GM12878 (cell line): ENCODE measurements around the gene TNXB. TPM values are rescaled to one million over a fixed set of nuclear protein-coding genes. Genes with fewer than 3 reads are reported as not detected.

Source experiments
- ATAC-seq: fragments of 200-7000 bp; cut with Tn5 transposase; 3 replicates; pipeline ENCODE4 v1.9.1; 2020; ENCODE audit warnings: mild to moderate bottlenecking, moderate library complexity
- BruUV-seq: library from RNA; stranded (reverse); fragments of 400-500 nt; replicated peaks from 2 replicates; lab custom pipeline; 2021; lab: Mats Ljungman, UMichigan
- CTCF ChIA-PET: fragments of 300-600 bp; sonication (Branson Sonifier 250); formaldehyde crosslinking; extraction: SDS; loops from one replicate; lab custom pipeline; 2021; ENCODE audit warnings: inconsistent platforms; lab: Yijun Ruan, JAX
- POLR2A ChIA-PET: fragments of 350-600 bp; formaldehyde crosslinking; extraction: SDS; loops from one replicate; lab custom pipeline; 2021; ENCODE audit warnings: inconsistent platforms; lab: Charles Lee
- RAD21 ChIA-PET: fragments of 300-600 bp; sonication (Branson Sonifier 250); formaldehyde crosslinking; loops from one replicate; lab custom pipeline; 2023; ENCODE audit warnings: antibody characterized with exemption; ENCODE audit not compliant: unreplicated experiment; lab: Charles Lee
- SMC1A ChIA-PET: fragments of 300-600 bp; sonication (Branson Sonifier 250); formaldehyde crosslinking; loops from one replicate; lab custom pipeline; 2023; ENCODE audit not compliant: unreplicated experiment, uncharacterized antibody; lab: Charles Lee
- DNase-seq: peaks from one replicate; pipeline ENCODE4 v3.0.0-alpha.2; 2011; ENCODE audit warnings: low read depth, low spot score
- FAIRE-seq: peaks from 3 replicates; lab custom pipeline; 2011; peaks lifted over from hg19 to GRCh38; lab: Jason Lieb, UNC
- H2AFZ ChIP-seq: 2 replicates; pipeline ENCODE4 v1.6.0; 2011; ENCODE audit warnings: low read depth, low read length, control low read depth; ENCODE audit not compliant: control insufficient read depth
- H3K27ac ChIP-seq: 2 replicates; pipeline ENCODE4 v1.5.1; 2011; ENCODE audit warnings: control low read depth; ENCODE audit not compliant: control insufficient read depth, insufficient read depth
- H3K27me3 ChIP-seq, 2 experiments: replicated peaks in 1 of 2; 2 replicates each; pipeline versions ENCODE4 v1.6.0 to v1.6.1; 2011; ENCODE audit warnings: low read length in 1 of 2; ENCODE audit not compliant: control insufficient read depth in 2 of 2, insufficient read depth in 2 of 2
- H3K36me3 ChIP-seq, 2 experiments: 2 replicates each; pipeline ENCODE4 v1.5.1; 2011; ENCODE audit warnings: low read length in 1 of 2; ENCODE audit not compliant: control insufficient read depth in 2 of 2, insufficient read depth in 2 of 2
- H3K4me1 ChIP-seq: 2 replicates; pipeline ENCODE4 v1.6.1; 2011; ENCODE audit warnings: mild to moderate bottlenecking, low read length, moderate library complexity, mixed read lengths; ENCODE audit not compliant: control insufficient read depth, insufficient read depth
- H3K4me2 ChIP-seq: 2 replicates; pipeline ENCODE4 v1.6.0; 2011; ENCODE audit warnings: control low read depth; ENCODE audit not compliant: control insufficient read depth, insufficient read depth
- H3K4me3 ChIP-seq: fragments of 200-600 bp; sonication (generic); 2 replicates; pipeline ENCODE4 v1.5.1; 2016
- H3K79me2 ChIP-seq: 2 replicates; pipeline ENCODE4 v1.6.0; 2011; ENCODE audit warnings: low read length; ENCODE audit not compliant: control insufficient read depth, insufficient read depth
- H3K9ac ChIP-seq: 2 replicates; pipeline ENCODE4 v1.8.0; 2011; ENCODE audit warnings: low read length, control low read depth, mixed read lengths; ENCODE audit not compliant: control insufficient read depth, insufficient read depth
- H3K9me3 ChIP-seq: replicated peaks from 3 replicates; pipeline ENCODE4 v1.5.1; 2011; ENCODE audit warnings: mild to moderate bottlenecking, low read length; ENCODE audit not compliant: control insufficient read depth, insufficient read depth
- H4K20me1 ChIP-seq: 2 replicates; pipeline ENCODE4 v1.6.0; 2011; ENCODE audit not compliant: control insufficient read depth, insufficient read depth
- ATF2 ChIP-seq: IDR thresholded peaks from 2 replicates; pipeline ENCODE4 v1.6.1; 2012; ENCODE audit warnings: low read length, inconsistent platforms
- BCLAF1 ChIP-seq: fragments of 450-650 bp; IDR thresholded peaks from 2 replicates; pipeline ENCODE4 v1.6.1; 2017; ENCODE audit warnings: antibody characterized with exemption, mild to moderate bottlenecking, moderate library complexity
- CREB1 ChIP-seq: IDR thresholded peaks from 2 replicates; pipeline ENCODE4 v1.6.1; 2012; ENCODE audit warnings: low read depth, mild to moderate bottlenecking, inconsistent platforms
- FOXK2 ChIP-seq: fragments of 450-650 bp; IDR thresholded peaks from 2 replicates; pipeline ENCODE4 v1.6.1; 2017; ENCODE audit warnings: mild to moderate bottlenecking, moderate library complexity
- MYC ChIP-seq: IDR thresholded peaks from 2 replicates; pipeline ENCODE4 v1.6.1; 2011; ENCODE audit warnings: mild to moderate bottlenecking, low read length, moderate library complexity, inconsistent platforms; ENCODE audit not compliant: insufficient read depth, insufficient replicate concordance, insufficient read length, severe bottlenecking
- NFYB ChIP-seq: IDR thresholded peaks from 2 replicates; pipeline ENCODE4 v1.6.1; 2011; ENCODE audit warnings: low read depth, mild to moderate bottlenecking, low read length, improper control_type of control experiment, moderate library complexity; ENCODE audit not compliant: insufficient read depth
- POLR2A ChIP-seq: IDR thresholded peaks from 2 replicates; pipeline ENCODE4 v1.6.1; 2011; ENCODE audit warnings: low read depth, mild to moderate bottlenecking, low read length
- POU2F2 ChIP-seq: IDR thresholded peaks from 3 replicates; pipeline ENCODE4 v1.6.1; 2011; ENCODE audit warnings: low read depth, mild to moderate bottlenecking, low read length, borderline replicate concordance
- SMAD1 ChIP-seq: fragments of 450-650 bp; IDR thresholded peaks from 2 replicates; pipeline ENCODE4 v1.6.1; 2018; ENCODE audit warnings: mild to moderate bottlenecking, low read depth; ENCODE audit not compliant: partially characterized antibody
- ZBED1 ChIP-seq: IDR thresholded peaks from 2 replicates; pipeline ENCODE4 v1.6.1; 2016; ENCODE audit warnings: borderline replicate concordance
- ZNF622 ChIP-seq: fragments of 450-650 bp; IDR thresholded peaks from 2 replicates; pipeline ENCODE4 v1.6.1; 2017; ENCODE audit warnings: mild to moderate bottlenecking, inconsistent platforms
- WGBS: methylation state at CpG from one replicate; pipeline ENCODE4 v1.1.6; 2016; ENCODE audit warnings: low lambda C conversion rate; ENCODE audit not compliant: insufficient replicate concordance, insufficient coverage; ENCODE audit errors: missing lambda C conversion rate; 5-methylcytosine and 5-hydroxymethylcytosine counted together
- in situ Hi-C: fragments of 300-500 bp; cut with MboI; formaldehyde crosslinking; loops from 9 replicates; pipeline ENCODE4 v1.14.3; 2018; ENCODE audit warnings: mixed read lengths
- intact Hi-C: fragments of 100-400 bp; cut with micrococcal nuclease; formaldehyde crosslinking; loops from one replicate; pipeline ENCODE4 v1.14.2; 2022; ENCODE audit not compliant: unreplicated experiment
- polyA plus RNA-seq, 11 experiments: library from polyadenylated mRNA; depleted of rRNA in 4 of 11; unstranded in 6 of 11; stranded (reverse) in 5 of 11; fragments of >200 nt; fragmentation: Nextera tagmentation in 4 of 11; fragmentation: Illumina TruSeq in 1 of 11; extraction: Ambion mirVana in 4 of 11; extraction: Trizol in 1 of 11; gene quantifications; 1 replicate in 1 of 11; 2 replicates in 10 of 11; pipeline versions ENCODE4 v1.2.1 to v1.2.3, GENCODE V29; 2011 to 2016; ENCODE audit warnings: inconsistent platforms in 2 of 11, missing spikeins in 2 of 11, low read depth in 1 of 11
- total RNA-seq, 4 experiments: library from RNA; depleted of rRNA in 3 of 4; stranded (reverse); fragments of >200 nt in 3 of 4; fragmentation: Illumina TruSeq in 1 of 4; extraction: Trizol in 1 of 4; gene quantifications; 2 replicates each; pipeline versions ENCODE4 v1.2.1 to v1.2.3, GENCODE V29; 2013 to 2021

Gene TNXB
- total and polyA plus RNA-seq, 10 of the 15 experiments (the other 5 are each of a cell fraction or from before 2014, with no cell fraction given), result 0.03 to 2.5 (median 0.68) TPM; not detected in 2

DNA sequence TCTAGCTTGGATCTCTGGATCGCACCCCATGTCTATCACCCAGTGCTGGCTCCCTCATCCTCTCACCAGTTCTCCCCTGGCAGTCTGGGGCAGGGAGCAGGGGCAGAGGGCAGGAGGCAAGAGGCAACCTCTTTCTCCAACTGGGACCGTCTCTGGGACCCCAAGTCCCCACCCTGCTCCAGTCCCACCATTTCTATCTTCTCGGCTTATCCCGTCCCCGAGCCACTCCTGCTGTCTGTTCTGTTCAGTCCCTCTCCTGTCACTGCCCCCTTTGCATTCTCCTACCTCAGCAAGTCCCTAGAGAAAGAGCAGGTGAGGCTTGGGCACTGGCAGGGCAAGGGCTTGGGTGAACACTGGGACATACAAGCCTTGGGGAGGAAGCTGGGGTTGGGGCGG is 625 bp upstream of the TNXB start:
- ChIA-PET POLR2A (no interaction called here), RAD21 (no interaction called here), CTCF (no interaction called here), SMC1A (no interaction called here)
- Histone ChIP-seq H3K79me2 (no peaks in the 10 kb centered on the region), H3K4me3 (no peak overlapping the region), H3K9ac (no peak overlapping the region), H4K20me1 (no peaks in the 10 kb centered on the region), H3K36me3 (peaks cover 0 to under 1% of the 10 kb centered on the region in 2 experiments; a peak in 2 of 4 replicates), H3K27ac (no peak overlapping the region), H3K9me3 (no peaks in the 10 kb centered on the region), H3K27me3 (no peaks in the 10 kb centered on the region; a peak in 2 of 4 replicates), H3K4me1 (no peaks in the 10 kb centered on the region), H2AFZ (no peak overlapping the region), H3K4me2 (no peak overlapping the region)
- in situ Hi-C loops, result no loop called here
- DNase-seq (no peak), ATAC-seq (no peak), FAIRE-seq (no peak)
- no TSS peak for BruUV-seq
- 79% methylated on average over 5 of the region's 6 CpGs for whole genome bisulfite sequencing
- TF ChIP-seq NFYB, result no peak
- no peak for TF ChIP-seq ZNF622
- no peak for TF ChIP-seq POU2F2
- no peak for TF ChIP-seq ZBED1
- no peak for TF ChIP-seq ATF2
- no peak for TF ChIP-seq BCLAF1
- no peak for TF ChIP-seq MYC
- no peak for TF ChIP-seq CREB1
- TF ChIP-seq FOXK2, result no peak
- no peak for TF ChIP-seq SMAD1
- no peak for TF ChIP-seq POLR2A
- intact Hi-C loops, result loop anchor here (10.0 kb wide), 1 partner anchor 675 kb away; no protein-coding TSS in a partner anchor
